HG02759 (cell line): ENCODE measurements around the gene SIPA1.
A peak's percentile ranks its signal among the peaks of the same experiment; 100 is the strongest.

Experiments used
- ATAC-seq: cut with Tn5 transposase; IDR thresholded peaks from one replicate; pipeline ENCODE4 v1.9.1; 2021; ENCODE audit warnings: mild to moderate bottlenecking, moderate library complexity; ENCODE audit not compliant: unreplicated experiment

Gene SIPA1

DNA sequence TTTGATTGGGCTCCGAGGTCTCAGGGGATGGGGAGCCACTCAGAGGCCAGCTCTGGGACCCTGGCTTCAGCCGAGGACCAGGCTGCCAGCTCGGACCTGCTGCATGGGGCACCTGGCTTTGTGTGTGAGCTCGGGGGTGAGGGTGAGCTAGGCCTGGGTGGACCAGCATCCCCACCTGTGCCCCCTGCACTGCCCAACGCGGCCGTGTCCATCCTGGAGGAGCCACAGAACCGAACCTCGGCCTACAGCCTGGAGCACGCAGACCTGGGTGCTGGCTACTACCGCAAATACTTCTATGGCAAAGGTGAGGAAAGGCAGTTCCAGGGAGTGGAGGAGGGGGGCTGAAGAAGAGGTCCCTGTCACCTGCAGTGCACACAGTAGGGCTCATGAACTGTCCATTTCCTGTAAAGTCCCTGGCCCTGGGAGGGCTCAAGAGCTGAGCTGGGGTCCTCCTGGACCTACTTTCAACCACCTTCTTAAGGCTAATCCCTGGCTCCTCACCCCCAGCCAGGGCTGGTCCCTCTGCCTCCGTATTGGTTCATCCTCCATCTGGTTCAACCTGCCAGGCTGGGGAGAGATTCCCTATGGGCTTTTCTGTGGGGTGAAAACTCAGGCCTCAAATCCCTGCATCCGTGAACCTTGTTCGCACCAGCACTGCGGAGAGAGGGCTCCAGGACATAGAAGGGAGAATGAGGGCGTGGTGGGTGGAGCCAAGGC, 3.6 kb downstream of the SIPA1 start:
- ATAC-seq: no peak

DNA sequence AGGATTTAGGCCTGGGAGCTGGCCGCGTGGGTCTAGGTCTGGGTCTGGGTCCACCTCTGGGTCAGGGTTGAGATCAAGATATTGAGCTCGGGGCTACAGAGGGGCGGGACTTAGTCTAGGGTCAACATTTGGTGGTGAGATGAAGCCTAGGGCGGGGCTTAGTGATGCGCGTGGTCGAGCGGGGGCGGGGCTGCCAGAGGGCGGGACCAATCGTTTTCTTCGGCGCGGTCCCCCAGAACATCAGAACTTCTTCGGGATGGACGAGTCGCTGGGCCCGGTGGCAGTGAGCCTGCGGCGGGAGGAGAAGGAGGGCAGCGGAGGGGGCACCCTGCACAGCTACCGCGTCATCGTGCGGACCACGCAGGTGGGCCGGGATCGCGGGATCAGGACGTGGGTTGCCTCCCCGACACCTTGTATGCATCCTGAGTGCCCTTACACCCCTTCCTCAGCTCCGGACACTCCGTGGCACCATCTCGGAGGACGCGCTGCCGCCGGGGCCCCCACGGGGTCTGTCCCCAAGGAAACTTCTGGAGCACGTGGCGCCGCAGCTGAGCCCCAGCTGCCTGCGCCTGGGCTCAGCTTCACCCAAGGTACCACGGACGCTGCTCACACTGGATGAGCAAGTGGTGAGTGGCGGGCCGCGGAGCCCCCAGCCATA, 4.2 kb downstream of the SIPA1 start:
- no peak for ATAC-seq

DNA sequence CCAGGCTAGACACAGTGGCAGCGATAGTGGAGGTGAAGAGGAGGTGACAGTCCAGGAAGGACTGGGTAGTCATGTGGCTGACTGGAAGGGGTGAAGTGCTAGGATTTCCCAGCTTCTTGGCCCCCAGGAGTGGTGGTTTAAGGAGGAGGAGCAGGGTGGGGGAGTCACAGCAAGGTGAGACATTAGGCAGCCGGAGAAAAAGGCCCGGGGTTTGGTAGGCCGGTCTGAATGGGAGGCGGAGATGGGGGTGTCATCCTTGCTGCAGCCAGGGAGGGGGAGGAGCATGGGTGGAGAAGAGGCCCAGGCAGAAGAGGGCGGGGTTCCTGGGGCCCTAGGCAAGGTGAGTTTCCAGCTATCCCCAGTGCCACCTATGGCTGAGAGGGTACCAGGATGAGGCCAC, 6.1 kb downstream of the SIPA1 start:
- no peak for ATAC-seq

DNA sequence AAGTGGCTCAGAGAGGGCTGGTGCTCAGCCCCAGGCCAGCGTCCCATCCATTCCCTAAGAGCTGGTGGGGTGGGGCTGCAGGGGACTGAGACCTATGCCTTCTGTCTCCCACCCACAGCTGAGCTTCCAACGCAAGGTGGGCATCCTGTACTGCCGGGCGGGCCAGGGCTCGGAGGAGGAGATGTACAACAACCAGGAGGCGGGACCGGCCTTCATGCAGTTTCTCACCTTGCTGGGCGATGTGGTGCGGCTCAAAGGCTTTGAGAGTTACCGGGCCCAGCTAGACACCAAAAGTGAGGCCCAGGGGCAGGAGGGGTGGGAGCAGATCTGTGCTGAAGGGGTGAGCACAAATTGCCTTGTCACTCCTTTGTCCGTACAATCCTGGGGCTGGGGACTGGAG, 6.9 kb downstream of the SIPA1 start:
- ATAC-seq: no peak

DNA sequence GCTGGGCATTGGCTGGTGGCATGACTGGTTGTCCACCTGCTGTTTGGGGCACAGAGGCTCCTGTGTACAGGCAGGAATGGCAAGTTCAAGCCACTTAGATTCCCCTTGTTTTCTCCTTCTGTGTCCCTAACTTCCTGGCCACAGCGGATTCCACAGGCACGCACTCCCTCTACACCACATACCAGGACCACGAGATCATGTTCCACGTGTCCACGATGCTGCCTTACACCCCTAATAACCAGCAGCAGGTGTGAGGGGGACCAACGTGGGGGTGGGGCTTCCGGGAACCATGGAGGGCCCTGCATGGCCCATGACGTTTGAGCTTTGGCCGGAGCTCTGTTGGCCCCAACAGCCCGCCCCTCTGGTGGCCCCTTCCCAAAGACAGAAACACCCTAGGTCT, 7.8 kb downstream of the SIPA1 start:
- ATAC-seq: no peak

DNA sequence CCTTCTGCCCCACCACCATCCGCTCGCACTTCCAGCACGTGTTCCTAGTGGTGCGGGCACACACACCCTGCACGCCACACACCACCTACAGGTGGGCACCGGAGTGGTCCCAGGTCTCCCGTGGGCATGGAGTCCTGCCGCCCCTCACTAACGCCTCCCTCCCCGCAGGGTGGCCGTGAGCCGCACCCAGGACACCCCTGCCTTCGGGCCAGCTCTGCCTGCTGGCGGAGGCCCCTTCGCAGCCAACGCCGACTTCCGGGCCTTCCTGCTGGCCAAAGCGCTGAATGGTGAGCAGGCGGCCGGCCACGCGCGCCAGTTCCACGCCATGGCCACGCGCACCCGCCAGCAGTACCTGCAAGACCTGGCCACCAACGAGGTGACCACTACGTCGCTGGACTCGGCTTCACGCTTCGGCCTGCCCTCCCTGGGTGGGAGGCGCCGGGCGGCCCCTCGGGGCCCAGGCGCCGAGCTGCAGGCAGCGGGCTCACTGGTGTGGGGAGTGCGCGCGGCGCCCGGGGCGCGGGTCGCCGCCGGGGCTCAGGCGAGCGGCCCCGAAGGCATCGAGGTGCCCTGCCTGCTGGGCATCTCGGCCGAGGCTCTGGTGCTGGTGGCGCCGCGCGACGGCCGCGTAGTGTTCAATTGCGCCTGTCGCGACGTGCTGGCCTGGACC, 8.5 kb downstream of the SIPA1 start:
- no peak for ATAC-seq

DNA sequence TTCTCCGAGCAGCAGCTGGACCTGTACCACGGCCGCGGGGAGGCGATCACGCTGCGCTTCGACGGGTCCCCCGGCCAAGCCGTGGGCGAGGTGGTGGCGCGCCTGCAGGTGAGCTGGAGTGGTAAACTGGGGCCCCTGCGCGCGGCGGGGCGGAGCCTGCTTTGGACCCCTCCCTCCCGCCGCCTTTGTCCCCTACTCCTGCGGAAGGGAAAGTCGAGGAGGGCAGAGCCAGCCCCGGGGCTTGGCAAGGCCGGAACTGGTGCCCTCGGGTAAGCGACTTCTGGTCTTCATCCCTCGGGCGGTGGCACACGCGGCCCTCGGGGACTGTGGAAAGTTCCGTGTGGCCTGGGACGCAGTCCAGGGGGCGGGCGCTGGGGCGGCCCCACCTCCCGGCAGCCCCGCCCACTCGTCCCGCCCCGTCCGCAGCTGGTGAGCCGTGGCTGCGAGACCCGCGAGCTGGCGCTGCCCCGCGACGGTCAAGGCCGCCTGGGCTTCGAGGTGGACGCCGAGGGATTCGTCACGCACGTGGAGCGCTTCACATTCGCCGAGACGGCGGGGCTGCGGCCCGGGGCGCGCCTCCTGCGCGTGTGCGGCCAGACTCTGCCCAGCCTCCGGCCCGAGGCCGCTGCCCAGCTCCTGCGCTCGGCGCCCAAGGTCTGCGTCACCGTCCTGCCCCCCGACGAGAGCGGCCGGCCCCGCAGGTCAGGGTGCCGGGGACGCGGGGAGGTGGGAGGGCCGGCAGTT, 9.2 kb downstream of the SIPA1 start:
- ATAC-seq: no peak

DNA sequence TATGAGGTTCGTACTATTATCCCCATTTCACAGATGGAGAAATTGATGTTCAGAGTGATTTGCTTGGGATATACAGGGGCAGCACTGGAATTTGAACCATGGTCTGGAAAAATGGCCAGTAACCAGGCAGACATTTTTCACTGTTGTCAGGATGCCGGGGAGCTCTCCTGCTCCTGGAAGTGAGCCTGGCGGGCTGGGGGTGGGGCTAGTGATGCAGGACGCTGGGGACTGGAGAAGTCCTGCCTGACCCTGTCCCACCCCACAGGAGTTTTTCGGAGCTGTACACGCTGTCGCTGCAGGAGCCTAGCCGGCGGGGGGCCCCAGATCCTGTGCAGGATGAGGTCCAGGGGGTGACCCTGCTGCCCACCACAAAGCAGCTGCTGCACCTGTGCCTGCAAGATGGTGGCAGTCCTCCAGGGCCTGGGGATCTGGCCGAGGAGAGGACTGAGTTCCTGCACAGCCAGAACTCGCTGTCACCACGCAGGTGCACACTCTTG, 11.1 kb downstream of the SIPA1 start:
- no peak for ATAC-seq

DNA sequence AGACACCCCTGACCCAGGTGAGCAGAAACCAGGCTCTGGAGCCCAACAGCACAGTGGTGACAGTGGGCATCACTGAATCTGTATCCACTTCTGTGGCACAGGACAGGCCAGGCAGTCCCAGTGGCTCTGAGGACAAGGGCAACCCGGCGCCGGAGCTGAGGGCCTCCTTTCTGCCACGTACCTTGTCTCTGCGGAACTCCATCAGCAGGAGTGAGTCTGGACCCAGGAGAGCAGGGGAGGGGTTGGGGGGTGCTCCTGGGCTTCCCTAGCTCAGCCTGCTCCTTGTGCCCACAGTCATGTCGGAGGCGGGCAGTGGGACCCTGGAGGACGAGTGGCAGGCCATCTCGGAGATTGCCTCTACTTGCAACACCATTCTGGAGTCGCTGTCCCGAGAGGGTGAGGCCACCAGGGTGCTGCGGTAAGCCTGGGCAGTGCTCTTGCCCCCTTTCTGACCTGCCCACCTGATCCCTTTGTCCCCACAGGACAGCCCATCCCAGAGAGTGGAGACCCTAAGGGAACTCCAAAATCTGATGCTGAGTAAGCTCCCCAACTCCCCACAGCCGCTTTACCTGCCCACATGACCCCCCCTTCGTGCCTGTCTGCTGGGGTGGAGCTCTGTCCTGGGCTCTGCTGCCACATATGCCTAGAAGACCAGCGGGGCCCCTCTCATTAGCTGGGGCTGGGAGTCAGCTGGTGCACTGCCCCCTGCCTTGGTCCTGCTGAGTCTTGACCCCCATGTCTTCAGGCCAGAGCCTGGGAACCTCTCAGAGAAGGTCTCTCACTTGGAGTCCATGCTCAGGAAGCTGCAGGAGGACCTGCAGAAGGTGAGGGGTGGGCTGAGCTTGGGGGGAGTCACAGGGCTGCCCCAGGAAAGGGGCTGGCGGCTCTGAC, 12.0 kb downstream of the SIPA1 start:
- ATAC-seq: no peak

DNA sequence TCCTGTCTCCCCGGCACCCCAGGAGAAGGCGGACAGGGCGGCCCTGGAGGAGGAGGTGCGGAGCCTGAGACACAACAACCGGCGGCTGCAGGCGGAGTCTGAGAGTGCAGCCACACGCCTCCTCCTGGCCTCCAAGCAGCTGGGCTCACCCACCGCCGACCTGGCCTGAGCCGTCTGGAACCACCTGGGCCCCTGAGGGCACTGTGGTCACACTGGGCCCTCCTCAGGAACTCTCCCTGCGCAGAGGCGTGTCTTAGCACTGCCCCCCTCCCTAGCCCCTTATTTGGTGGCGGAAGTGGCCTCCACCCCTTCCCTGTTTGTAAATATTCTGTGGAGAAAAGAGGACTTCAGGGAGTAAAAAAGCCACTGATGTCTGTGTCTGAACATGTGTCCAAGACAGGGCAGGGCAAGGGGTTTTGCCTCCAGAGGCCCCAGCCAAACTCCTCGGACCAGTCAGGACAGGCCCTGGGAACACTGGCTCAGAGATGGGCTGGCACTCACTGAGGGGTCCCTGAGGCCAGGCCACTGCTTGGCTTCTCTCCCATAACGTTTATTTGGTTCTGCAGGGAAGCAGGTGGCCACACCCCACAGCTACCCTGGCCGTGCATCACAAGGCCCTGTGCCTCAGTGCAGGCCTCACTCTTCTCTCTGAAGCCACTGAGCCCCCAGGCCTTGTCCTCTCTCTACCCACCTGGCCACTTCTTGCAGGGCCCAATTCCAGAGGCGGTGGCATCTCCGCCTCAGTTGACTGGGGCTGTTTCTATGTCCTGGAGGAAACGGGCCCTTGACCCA, 12.8 kb downstream of the SIPA1 start:
- no peak for ATAC-seq

DNA sequence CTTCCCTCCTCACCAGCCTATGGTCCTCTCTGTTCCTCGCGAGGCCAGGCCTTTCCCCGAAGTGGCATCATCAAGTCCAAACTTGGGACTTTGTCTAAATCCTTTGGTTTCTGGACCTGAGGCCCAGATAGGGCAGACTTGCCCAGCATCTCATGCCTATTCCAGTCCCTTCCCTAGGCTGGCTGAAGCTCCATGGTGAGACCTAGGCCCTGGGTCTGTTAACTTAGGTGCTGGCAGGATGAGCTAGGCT, 13.4 kb downstream of the SIPA1 start:
- ATAC-seq: no peak

DNA sequence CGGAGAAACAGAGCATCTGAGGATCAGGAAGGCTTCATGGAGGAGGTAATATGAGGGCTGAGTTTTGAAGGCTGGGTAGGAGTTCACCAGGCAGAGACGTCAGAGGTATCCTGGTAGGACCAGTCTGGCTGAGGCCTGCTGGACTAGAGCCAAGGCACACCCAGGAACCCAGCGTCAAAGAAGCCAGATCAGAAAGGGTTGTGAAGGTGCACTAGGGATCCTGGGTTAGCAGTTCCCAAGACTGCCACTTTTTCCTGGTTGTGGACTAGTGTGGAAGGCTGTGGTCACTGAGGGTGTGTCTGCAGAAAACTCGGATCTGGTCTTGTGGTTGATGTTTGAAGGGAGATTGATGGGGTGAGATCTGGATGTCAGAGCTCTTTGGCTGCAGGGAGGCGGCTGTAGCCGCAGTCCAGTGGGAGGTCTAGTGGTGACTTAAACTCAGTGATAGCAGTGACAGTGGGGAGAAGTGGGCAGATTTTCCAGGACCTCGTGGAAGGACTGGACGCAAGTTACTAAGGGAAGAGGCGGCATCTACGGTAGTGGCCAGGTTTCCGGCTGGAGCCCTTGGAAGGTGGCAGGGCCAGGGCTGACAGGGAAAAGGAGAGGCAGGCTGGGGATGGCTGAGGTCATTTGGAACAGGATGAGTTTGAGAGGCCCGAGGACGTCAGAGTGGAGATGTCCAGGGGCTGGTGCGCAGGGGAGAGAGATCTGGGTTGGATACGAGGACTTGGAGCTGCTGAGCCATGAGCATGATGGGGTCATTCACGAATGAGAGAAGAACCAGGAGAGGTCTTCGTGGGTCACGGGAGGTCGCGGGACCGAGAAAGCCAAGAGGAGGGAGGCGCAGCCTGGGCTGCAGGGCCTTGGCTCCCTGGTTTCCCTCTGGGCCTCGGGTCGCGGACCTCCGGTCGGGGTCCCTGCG, 13.9 kb downstream of the SIPA1 start:
- no peak for ATAC-seq

DNA sequence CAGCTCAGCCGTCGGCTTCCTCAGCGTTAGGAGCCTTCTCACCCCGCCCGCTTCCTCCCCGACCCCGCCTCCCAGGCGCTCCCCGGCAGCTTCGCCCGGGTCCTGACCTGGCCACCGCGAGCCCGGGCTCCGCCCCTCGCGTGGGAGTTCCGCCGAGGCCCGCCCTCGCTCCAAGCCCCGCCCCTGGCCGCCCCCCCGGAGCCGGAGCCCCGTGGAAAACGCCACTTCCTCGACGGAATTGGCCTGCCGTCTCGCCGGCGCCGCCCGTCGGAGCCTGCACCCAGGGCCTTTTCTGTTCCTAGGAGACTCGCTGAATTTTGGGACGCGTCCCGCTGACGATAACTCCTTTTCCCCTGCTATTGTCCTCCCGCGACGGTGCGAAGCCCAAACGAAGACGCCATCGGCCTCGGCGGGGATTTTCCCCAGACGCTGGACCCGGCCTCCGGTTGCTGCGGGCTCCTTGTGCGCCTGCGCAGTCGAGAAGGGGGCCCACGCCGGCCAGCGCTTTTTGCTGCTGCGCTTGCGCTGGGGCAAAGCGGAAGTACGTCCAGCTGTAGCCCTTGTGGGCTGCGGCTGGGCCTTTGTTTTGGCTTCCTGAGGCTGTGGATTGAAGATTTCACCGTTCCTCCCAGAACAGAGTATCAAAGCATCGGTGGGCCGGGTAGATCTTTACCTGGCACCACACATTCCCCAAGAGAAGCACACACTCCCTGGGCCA, 14.8 kb downstream of the SIPA1 start:
- peak; percentile 80 for ATAC-seq

DNA sequence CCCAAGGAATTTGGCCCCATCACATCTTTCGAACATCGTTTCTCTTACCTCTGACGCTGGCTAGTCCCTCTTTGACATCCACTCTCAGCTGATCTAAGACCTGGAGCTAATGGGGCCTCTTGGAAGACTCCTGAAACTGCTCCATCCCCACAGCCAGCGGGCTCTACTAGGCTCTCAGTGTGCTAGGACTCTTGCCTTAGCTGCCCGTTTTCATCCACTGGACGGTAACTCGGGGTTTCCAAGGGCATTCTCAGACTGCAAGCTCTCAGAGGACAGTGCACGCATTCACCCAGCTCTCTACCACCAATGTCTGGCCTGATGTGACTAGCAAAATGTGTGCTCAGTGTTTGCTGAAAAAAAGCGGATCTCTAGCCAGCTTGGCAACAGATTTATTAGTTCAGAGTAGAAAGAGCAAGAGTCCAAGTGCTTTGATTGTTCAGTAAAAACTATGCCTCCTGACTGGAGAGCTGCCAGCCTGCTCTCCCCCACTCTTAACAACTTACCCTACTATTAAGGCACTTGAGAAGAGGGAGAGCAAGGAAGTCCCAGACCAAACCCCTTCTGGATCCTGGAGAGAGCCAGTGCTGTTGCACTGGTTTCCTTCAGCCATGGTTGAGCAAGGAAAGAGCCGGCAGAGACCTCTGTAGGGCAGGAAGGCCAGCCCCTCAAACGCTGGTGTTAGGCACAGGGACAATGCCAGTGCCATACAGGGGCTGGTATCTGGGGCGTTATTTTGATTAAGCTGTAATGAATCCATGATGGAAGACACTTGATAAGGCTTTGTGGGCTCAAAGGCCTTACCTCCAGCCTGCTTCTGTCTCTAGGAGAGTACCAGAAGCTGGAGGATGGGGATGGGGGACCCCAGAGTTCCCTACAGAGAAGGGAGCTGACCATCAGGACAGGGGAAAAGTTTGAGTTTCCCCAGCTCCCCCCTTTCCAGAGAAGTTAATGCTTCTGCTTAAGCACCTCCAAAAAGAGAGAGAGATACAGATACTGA, 15.6 kb downstream of the SIPA1 start:
- no peak for ATAC-seq

DNA sequence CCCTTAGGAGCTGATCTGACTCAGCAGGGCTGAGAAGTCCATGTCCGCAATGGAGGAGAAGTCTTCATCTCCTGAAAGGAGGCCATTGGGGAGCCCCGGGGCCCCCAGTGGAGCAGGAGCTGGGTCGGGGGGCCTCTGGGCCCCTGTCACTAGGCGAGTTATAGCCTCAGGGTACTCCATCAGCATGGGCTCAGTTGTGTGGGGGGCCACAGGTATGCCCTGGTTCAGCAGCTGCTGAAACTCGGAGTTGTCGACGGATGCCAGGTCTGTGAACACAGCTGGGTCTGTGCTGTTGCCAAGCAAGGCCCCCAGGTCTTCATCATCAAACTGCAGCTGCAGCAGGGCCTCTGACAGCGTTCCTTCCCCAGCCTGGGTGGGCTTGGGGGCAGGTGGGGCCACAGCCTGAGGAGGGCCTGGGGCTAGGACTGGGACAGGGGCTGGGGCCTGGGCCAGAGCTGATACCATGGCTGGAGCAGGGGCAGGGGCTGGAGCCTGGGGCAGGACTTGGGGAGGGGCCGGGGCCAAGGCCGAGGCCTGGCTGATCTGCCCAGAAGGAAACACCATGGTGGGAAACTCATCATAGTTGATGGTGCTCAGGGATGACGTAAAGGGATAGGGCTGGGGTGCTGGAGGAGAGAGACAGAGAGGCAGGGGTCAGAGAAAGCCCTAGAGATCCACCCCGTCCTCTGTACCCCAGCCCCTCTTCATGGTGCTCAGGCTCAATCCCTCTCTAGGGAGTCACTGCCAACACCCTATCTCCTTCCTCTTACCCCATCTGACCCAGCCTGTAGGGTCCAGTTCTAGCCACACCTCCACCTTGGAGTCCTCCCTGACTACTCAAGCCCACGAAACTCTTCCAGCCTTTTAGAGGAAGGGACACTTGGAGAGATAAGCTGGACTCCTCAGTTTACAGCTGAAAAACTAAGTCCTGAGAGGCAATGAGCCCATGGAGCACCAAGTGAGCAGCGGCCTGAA, 16.8 kb downstream of the SIPA1 start:
- ATAC-seq: no peak
